Breast epithelium (tissue), 3 donors: ENCODE measurements around the gene DDC.

Source experiments
- POLR2A ChIP-seq: fragments of 450-650 bp; IDR thresholded peaks from one replicate; pipeline ENCODE4 v1.6.1; 2016; ENCODE audit warnings: antibody characterized with exemption, mild to moderate bottlenecking, moderate library complexity
- POLR2AphosphoS5 ChIP-seq, 3 donors: sonication (generic); formaldehyde crosslinking; IDR thresholded peaks; one replicate each; pipeline ENCODE4 v1.6.1; 2017; ENCODE audit warnings: antibody characterized with exemption in 3 of 3
- TF ChIP-seq, protein P1 (sequence below), 3 donors: fragments of 450-650 bp; IDR thresholded peaks; one replicate each; pipeline ENCODE4 v1.5.1; 2016 to 2017; ENCODE audit warnings: antibody characterized with exemption in 3 of 3, mild to moderate bottlenecking in 3 of 3, moderate library complexity in 3 of 3

DNA sequence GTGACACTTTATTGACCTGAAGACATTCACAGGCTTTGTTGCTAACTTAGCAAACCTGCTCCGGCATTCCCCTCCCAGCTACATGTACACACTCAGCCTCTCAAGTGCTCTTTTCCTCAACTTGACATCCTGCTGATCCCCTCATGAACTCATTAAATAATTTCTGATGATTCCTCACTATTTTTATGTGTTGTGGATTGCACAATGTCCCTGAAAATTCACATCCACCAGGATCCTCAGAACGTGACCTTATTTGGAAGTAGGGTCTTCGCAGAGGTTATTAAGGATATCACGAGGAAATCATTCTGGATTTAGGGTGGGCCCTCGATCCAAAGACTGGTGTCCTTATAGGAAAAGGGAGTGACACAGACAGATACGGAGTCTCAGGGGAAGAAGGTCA lies 142.3 kb downstream of the DDC start:
- TF ChIP-seq, protein P1, sequence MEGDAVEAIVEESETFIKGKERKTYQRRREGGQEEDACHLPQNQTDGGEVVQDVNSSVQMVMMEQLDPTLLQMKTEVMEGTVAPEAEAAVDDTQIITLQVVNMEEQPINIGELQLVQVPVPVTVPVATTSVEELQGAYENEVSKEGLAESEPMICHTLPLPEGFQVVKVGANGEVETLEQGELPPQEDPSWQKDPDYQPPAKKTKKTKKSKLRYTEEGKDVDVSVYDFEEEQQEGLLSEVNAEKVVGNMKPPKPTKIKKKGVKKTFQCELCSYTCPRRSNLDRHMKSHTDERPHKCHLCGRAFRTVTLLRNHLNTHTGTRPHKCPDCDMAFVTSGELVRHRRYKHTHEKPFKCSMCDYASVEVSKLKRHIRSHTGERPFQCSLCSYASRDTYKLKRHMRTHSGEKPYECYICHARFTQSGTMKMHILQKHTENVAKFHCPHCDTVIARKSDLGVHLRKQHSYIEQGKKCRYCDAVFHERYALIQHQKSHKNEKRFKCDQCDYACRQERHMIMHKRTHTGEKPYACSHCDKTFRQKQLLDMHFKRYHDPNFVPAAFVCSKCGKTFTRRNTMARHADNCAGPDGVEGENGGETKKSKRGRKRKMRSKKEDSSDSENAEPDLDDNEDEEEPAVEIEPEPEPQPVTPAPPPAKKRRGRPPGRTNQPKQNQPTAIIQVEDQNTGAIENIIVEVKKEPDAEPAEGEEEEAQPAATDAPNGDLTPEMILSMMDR (IDR thresholded peaks at IDR 0.05) = no peak
- TF ChIP-seq POLR2A (no peak), POLR2AphosphoS5 (IDR thresholded peaks at IDR 0.05) (no peak)
